Testis (tissue), 2 donors: ENCODE data around the gene GPC4.
"Not testable (repeated sequence)": the region's sequence is repeated elsewhere in the genome, so short reads cannot be mapped to it uniquely, and the experiment has no call there.

ENCODE experiments used
- CTCF ChIP-seq, 3 experiments: fragments of 450-650 bp in 2 of 3; fragments of 200-600 bp in 1 of 3; sonication (generic) in 1 of 3; IDR thresholded peaks; one replicate each; pipeline ENCODE4 v1.5.1; 2016 to 2019; ENCODE audit warnings: antibody characterized with exemption in 3 of 3, mild to moderate bottlenecking in 2 of 3, moderate library complexity in 1 of 3
- POLR2A ChIP-seq: fragments of 450-650 bp; IDR thresholded peaks from one replicate; pipeline ENCODE4 v1.6.1; 2017; ENCODE audit warnings: antibody characterized with exemption, mild to moderate bottlenecking, moderate library complexity

GRCh38 chrX:133322269-133322668, 93.0 kb downstream of the GPC4 start:
- not testable (repeated sequence) for TF ChIP-seq POLR2A; CTCF (IDR thresholded peaks at IDR 0.05)
